Daoy (cell line): ENCODE data around the gene B3GALT6. TPM values are rescaled to one million over a fixed set of nuclear protein-coding genes. Genes with fewer than 3 reads are reported as not detected.
"Not testable (repeated sequence)": the region's sequence is repeated elsewhere in the genome, so short reads cannot be mapped to it uniquely, and the experiment has no call there.

Source experiments
- DNase-seq: peaks from one replicate; pipeline ENCODE4 v3.0.0-alpha.2; 2015; ENCODE audit warnings: low read depth
- total RNA-seq: library from RNA; depleted of rRNA; stranded (reverse); fragments of >200 nt; shearing (Covaris generic); gene quantifications from 2 replicates; pipeline ENCODE4 v1.2.3, GENCODE V29; 2014; rRNA removed

B3GALT6 gene
- 44.5 and 49.1 TPM in 2 replicates for total RNA-seq

- no peak for DNase-seq
Measured at GRCh38 chr1:1232208-1232795, at the start of gene B3GALT6. B3GALT6 (plus strand) TSS chr1:1232237; CDS start chr1:1232279, 42 bp downstream.

GRCh38 chr1:1182491-1183220 is 49.4 kb upstream of the B3GALT6 start:
- no peak for DNase-seq

- DNase-seq = no peak
Measured at GRCh38 chr1:1183221-1183747, 48.8 kb upstream of the B3GALT6 start.

GRCh38 chr1:1183833-1184775 is 47.9 kb upstream of the B3GALT6 start:
- DNase-seq = no peak

DNA sequence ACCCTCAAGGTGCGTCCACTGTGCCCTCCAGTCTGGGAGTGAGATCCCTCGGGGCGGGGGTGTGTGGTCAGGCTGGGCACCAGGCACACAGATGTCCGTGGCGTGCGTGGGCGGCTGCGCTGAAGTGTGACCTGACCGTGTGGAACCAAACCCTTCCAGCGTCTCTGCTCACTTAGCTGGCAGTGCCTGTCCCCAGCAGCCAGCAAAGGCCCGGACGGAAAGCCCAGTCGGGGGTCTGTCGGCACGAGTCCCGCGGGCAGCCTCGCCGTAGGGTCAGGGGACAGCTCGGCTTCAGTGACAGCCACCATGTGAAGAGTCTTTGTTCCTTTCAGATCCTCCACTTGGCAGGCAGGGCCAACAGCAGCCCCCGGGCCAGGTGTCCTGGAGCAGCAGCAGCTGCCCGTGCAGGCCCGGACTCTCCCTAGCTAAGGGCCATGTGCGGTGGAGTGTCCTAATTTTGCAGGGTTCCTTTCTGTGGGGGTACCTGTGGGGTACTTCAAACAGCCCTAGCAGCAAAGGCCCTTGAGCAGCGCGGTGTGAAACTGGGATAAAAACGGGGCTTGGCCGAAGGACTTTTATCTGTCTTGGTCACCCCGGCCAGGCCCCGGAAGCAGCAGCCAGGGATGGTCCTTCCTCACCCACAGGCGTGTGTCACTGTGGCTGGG is 46.8 kb upstream of the B3GALT6 start:
- DNase-seq = no peak

- DNase-seq = no peak
Measured at GRCh38 chr1:1187938-1188337, 44.1 kb upstream of the B3GALT6 start.

DNA sequence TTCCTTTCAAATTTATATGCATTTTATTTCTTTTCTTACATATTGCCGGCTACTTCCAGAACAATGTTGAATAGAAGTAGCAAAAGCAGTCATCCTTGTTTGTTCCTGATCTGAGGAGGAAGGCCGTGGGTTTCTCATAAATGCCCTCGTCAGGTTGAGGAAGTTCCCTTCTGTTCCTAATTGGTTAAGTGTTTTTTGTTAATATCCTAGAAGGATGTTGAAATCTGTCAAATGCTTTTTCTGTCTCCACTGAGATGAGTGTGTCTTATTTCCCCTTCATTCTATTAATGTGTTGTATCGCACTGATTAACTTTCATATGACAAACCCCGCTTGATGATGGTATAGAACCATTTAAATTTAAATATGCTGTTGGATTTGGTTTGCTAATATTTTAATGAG is 42.9 kb upstream of the B3GALT6 start:
- no peak for DNase-seq

DNA sequence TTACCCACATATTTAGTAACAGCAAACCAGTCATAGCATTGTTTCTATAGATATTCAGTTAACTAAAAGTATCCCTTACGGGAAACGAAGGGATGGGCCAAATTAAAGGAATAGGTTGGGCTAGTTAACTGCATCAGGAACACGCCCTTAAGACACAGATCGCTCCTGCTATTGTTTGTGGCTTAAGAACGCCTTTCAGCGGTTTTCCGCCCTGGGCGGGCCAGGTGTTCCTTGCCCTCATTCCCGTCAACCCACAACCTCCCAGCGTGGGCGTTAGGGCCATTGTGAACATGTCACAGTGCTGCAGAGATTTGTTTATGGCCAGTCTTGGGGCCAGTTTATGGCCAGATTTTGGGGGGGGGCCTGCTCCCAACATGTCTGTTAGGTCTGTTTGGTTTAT is 40.3 kb upstream of the B3GALT6 start:
- DNase-seq = no peak

DNA sequence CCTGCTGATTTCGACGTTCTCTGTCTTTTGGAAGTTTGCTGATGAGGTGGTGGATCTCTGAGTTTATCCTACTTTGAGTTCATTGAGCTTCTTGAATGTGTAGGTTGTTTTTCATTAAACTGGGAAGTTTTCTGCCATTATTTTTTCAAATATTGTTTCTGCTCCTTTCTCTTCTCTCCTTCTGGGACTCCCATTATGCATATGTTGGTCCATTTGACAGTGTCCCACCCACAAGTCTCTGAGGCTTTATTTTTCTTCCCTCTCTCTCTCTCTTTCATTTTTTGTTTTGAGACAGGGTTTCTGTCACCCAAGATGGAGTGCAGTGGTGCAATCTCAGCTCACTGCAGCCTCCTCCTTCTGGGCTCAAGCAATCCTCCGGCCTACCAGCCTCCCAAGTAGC is 37.3 kb upstream of the B3GALT6 start:
- no peak for DNase-seq

GRCh38 chr1:1195726-1196125 is 36.3 kb upstream of the B3GALT6 start:
- not testable (repeated sequence) for DNase-seq

GRCh38 chr1:1196431-1197187 is 35.4 kb upstream of the B3GALT6 start:
- no peak for DNase-seq

- DNase-seq = no peak
Measured at GRCh38 chr1:1197188-1197500, 34.9 kb upstream of the B3GALT6 start.

- DNase-seq = no peak
Measured at GRCh38 chr1:1197551-1198422, 34.2 kb upstream of the B3GALT6 start.

DNA sequence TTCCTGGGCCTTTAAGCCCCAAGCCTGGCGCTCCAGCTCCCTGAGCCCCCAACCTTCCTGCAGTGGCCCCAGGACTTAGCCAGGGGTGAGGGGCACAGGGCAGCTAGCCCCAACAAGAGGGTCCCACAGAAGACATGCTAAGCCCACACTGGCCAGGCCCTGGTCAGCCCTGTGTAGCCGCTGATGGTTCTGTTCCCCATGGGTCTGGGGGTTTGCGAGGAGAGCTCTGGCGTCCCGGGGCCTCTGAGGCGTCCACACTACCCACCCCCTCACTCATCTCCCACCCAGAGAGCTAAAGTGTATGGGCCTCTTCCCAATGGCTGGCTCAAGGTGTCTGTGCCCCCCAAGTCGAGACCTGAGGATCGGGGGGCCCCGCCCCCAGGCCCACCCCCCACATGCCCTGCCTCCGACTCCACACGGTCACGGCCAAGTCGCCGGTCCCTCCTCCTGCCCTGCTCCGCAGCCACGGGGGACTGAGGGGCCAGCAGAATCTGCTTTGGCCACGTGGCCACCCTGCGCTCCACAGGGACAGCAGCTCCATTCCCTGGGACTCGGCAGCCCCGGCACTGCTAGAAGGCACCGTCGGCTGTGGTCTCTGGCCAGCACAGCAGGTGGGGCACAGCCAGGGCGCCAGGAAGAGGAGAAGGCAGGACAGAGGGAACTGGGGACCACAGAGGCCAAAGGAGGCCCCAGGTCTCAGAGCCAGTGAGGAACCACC is 33.5 kb upstream of the B3GALT6 start:
- no peak for DNase-seq

DNA sequence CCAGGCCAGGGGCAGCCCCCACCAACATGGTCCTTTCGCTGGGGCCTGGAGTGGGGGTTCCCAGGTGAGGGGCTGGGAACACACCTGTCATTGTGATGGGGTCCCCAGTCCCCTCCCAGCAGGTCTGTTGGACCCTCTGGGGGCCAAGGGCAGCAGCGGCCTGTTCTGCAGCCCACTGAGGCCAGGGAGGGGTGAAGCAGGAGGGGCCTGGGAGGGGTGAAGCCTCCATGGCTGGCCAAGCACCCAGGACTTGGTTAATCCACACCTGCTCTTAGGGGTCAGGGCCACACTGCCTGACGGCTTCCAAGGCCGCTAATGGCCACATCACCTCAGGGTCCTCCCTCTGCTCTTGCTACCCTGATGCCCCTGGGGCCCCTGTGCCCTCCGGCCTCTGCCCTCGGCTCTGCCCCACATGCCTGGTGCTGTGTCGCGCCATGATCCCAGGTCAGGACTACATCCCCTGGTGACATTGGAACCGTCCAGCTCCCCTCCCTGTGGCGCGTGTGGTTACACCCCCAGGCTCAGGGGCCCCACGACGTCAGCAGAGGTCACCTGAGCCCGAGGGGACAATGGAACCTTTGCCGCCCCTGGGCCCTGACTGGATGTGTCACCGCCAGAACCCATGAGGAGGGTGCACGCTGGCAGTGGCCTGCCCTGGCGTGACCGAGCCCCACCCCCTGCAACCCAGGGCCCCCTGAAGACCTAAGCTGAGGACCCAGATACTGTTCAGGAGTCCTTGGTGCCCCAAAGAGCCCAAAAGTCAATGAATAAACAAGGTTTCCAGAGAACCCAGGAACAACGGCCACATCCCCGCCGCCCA is 32.7 kb upstream of the B3GALT6 start:
- no peak for DNase-seq

DNA sequence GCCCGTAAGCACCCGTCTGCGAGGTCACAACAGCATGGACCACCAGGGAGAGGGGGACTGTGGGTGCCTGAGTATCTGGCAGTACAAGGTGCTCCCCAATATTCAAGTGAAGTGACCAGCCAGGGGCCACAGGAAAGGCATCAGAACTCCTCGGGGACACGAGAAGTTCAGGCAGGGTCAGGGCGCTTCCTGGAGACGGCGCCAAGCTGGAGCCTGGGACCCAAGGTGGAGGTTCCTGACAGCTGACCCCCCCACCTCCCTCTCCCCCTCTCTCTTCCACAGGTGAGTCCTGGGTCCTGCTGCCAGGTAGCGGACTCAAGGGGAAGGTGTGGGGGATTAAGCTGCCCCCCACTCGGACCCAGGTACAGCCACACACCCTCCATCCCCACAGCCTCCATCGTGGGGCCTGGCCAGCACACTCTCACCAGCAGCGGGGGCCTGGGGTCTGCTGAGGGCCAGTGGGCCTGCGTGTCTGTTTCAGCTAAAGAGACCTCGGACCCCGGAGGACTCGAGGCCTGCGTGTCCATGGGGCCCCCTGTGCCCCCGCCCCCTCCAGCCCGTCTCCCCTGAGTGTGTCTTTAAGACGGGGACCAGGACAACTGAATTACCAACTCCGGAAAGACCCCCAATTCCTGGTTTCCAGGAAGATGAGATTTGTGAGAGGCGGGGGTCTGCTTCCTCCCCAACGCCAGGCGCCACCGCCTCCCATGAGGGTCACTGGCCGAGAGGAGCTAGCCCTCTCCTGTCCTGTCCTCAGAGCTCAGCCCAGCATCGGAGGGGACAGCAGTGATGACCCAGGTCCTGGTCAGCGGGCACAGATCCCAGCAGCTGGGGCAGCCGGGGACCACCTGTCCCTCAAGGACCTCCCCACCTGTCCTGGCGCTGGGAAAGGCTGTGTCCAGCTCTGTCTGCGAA is 31.8 kb upstream of the B3GALT6 start:
- no peak for DNase-seq
